SK-N-SH treated with all-trans-retinoic acid at 6 μM for 48 hours (cell line): ENCODE results near the gene RASSF10.

ENCODE experiments used
- ARNTL ChIP-seq: fragments of 450-650 bp; formaldehyde crosslinking; IDR thresholded peaks from 2 replicates; pipeline ENCODE4 v1.5.0; 2020; ENCODE audit warnings: low read depth, mild to moderate bottlenecking, moderate library complexity, borderline replicate concordance
- CREB5 ChIP-seq: fragments of 250-450 bp; sonication (Bioruptor Pico); IDR thresholded peaks from 2 replicates; pipeline ENCODE4 v1.5.1; 2020; ENCODE audit warnings: low read depth, mild to moderate bottlenecking, moderate library complexity
- CSRNP3 ChIP-seq: fragments of 250-450 bp; sonication (Bioruptor Pico); IDR thresholded peaks from 2 replicates; pipeline ENCODE4 v1.5.1; 2021; ENCODE audit warnings: mild to moderate bottlenecking, moderate library complexity
- RARB ChIP-seq: fragments of 250-450 bp; sonication (Bioruptor Pico); IDR thresholded peaks from 2 replicates; pipeline ENCODE4 v1.8.0; 2021; ENCODE audit warnings: mild to moderate bottlenecking, moderate library complexity
- SNAI2 ChIP-seq: fragments of 250-450 bp; sonication (Bioruptor Pico); IDR thresholded peaks from 2 replicates; pipeline ENCODE4 v1.5.0; 2020; ENCODE audit warnings: mild to moderate bottlenecking, moderate library complexity
- ZC3H10 ChIP-seq: fragments of 250-450 bp; sonication (Bioruptor Pico); IDR thresholded peaks from 2 replicates; pipeline ENCODE4 v1.5.1; 2021; ENCODE audit warnings: mild to moderate bottlenecking, moderate library complexity
- ZFP3 ChIP-seq: fragments of 250-450 bp; sonication (Bioruptor Pico); IDR thresholded peaks from 2 replicates; pipeline ENCODE4 v1.5.0; 2020; ENCODE audit warnings: mild to moderate bottlenecking, moderate library complexity
- ZFP30 ChIP-seq: fragments of 450-650 bp; formaldehyde crosslinking; IDR thresholded peaks from 2 replicates; pipeline ENCODE4 v1.5.0; 2022; ENCODE audit warnings: mild to moderate bottlenecking, moderate library complexity
- ZNF565 ChIP-seq: fragments of 450-650 bp; formaldehyde crosslinking; conservative IDR thresholded peaks from 2 replicates; pipeline ENCODE4 v1.5.0; 2020; ENCODE audit warnings: low read depth, mild to moderate bottlenecking, moderate library complexity

DNA sequence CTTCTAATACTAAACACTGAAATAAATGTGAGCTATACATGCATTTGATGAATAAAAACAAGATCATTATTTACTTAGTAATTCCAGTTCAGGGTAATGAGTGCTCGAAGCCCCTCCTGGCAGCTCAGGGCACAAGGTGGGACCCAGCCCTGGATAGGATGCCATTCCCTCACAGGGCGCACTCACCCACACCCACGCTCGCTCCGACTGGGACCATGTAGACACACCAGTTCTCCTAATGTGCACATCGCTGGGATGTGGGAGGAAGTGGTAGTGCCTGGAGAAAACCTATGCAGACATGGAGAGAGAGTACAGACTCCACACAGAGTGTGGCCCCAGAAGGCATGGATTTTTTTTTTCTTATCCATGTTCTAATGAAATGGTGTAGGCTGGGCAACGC lies 44.5 kb upstream of the RASSF10 start:
- no peak for TF ChIP-seq ZNF565 (CRISPR knock-in tag)
- TF ChIP-seq CSRNP3 (CRISPR knock-in tag): no peak
- TF ChIP-seq CREB5 (CRISPR knock-in tag): no peak
- no peak for TF ChIP-seq ZC3H10 (CRISPR knock-in tag)
- no peak for TF ChIP-seq ARNTL (CRISPR knock-in tag)
- no peak for TF ChIP-seq ZFP30 (CRISPR knock-in tag)
- TF ChIP-seq SNAI2 (CRISPR knock-in tag): no peak
- TF ChIP-seq RARB (CRISPR knock-in tag): no peak
- no peak for TF ChIP-seq ZFP3 (CRISPR knock-in tag)
